GM21717 (cell line): ENCODE measurements around the gene NARS2.
"Not testable (repeated sequence)": the region's sequence is repeated elsewhere in the genome, so short reads cannot be mapped to it uniquely, and the experiment has no call there.

Experiments used
- ATAC-seq: cut with Tn5 transposase; IDR thresholded peaks from one replicate; pipeline ENCODE4 v1.9.1; 2021; ENCODE audit warnings: mild to moderate bottlenecking, moderate library complexity; ENCODE audit not compliant: unreplicated experiment

NARS2 gene

GRCh38 chr11:78574386-78575381 is at the start of gene NARS2:
TSS of gene NARS2 (minus strand) at chr11:78574864. CDS start at chr11:78574488, 376 bp downstream.
- ATAC-seq: peak; percentile 89

- ATAC-seq: no peak
Observed at GRCh38 chr11:78622666-78623065, 48.0 kb upstream of the NARS2 start.

- no peak for ATAC-seq
Observed at GRCh38 chr11:78620159-78620558, 45.5 kb upstream of the NARS2 start.

- no peak for ATAC-seq
Observed at GRCh38 chr11:78615724-78616123, 41.1 kb upstream of the NARS2 start.

GRCh38 chr11:78613378-78613813 is 38.7 kb upstream of the NARS2 start:
- no peak for ATAC-seq

- no peak for ATAC-seq
Observed at GRCh38 chr11:78612721-78613377, 38.2 kb upstream of the NARS2 start.

- not testable (repeated sequence) for ATAC-seq
Observed at GRCh38 chr11:78609321-78609720, 34.7 kb upstream of the NARS2 start.

GRCh38 chr11:78607696-78608095 is 33.0 kb upstream of the NARS2 start:
- no peak for ATAC-seq

GRCh38 chr11:78606667-78607066 is 32.0 kb upstream of the NARS2 start:
- no peak for ATAC-seq

GRCh38 chr11:78605296-78605695 is 30.6 kb upstream of the NARS2 start:
- ATAC-seq: no peak

- ATAC-seq: no peak
Observed at GRCh38 chr11:78603792-78604191, 29.1 kb upstream of the NARS2 start.

GRCh38 chr11:78602771-78603170 is 28.1 kb upstream of the NARS2 start:
- ATAC-seq: not testable (repeated sequence)

GRCh38 chr11:78601066-78601465 is 26.4 kb upstream of the NARS2 start:
- ATAC-seq: not testable (repeated sequence)

GRCh38 chr11:78597579-78597978 is 22.9 kb upstream of the NARS2 start:
- ATAC-seq: not testable (repeated sequence)

- ATAC-seq: no peak
Observed at GRCh38 chr11:78595436-78596130, 20.9 kb upstream of the NARS2 start.

GRCh38 chr11:78594814-78595213 is 20.1 kb upstream of the NARS2 start:
- no peak for ATAC-seq

GRCh38 chr11:78588517-78588916 is 13.9 kb upstream of the NARS2 start:
- no peak for ATAC-seq

- ATAC-seq: no peak
Observed at GRCh38 chr11:78587446-78587845, 12.8 kb upstream of the NARS2 start.

GRCh38 chr11:78586452-78587046 is 11.9 kb upstream of the NARS2 start:
- no peak for ATAC-seq

- no peak for ATAC-seq
Observed at GRCh38 chr11:78583889-78584288, 9.2 kb upstream of the NARS2 start.

- ATAC-seq: no peak
Observed at GRCh38 chr11:78577495-78577894, 2.8 kb upstream of the NARS2 start.
